ENCODE measurements around the gene CA5A.

DNA sequence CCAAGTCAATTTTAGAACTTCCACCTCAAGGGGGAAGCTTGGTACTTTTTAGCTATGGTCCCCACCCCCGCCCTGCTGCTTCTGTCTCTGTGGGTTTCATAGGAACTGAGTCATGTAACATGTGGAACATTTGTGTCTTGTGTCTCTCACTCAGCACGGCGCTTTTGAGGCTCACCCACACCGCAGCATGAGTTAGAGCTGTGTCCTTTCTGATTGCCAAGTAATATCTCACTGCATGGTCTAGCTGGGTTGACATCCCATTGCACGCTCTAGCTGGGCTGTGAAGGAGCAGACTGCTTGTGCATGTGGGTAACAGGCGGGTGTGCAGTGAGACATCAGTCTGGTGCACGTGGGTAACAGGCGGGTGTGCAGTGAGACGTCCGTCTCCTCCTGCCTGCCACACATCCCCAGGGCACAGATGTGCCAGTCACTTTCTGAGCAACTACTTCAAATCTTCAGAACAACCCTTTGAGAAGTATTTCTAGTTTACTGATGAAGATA lies 40.6 kb downstream of the CA5A start:
- TF ChIP-seq, protein P1, sequence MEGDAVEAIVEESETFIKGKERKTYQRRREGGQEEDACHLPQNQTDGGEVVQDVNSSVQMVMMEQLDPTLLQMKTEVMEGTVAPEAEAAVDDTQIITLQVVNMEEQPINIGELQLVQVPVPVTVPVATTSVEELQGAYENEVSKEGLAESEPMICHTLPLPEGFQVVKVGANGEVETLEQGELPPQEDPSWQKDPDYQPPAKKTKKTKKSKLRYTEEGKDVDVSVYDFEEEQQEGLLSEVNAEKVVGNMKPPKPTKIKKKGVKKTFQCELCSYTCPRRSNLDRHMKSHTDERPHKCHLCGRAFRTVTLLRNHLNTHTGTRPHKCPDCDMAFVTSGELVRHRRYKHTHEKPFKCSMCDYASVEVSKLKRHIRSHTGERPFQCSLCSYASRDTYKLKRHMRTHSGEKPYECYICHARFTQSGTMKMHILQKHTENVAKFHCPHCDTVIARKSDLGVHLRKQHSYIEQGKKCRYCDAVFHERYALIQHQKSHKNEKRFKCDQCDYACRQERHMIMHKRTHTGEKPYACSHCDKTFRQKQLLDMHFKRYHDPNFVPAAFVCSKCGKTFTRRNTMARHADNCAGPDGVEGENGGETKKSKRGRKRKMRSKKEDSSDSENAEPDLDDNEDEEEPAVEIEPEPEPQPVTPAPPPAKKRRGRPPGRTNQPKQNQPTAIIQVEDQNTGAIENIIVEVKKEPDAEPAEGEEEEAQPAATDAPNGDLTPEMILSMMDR (IDR thresholded peaks at IDR 0.05) = no peak
- TF ChIP-seq POLR2A (IDR thresholded peaks at IDR 0.05) (no peak), POLR2AphosphoS5 (IDR thresholded peaks at IDR 0.05) (no peak), EP300 (IDR thresholded peaks at IDR 0.05) (no peak)

All from sigmoid colon (tissue), 4 donors.